ENCODE data around the gene VSTM2B. TPM values are rescaled to one million over a fixed set of nuclear protein-coding genes. Genes with fewer than 3 reads are reported as not detected.
"Not testable (repeated sequence)": the region's sequence is repeated elsewhere in the genome, so short reads cannot be mapped to it uniquely, and the experiment has no call there.

The VSTM2B gene
- total RNA-seq, 1 experiment from 2014 or later = not detected

DNA sequence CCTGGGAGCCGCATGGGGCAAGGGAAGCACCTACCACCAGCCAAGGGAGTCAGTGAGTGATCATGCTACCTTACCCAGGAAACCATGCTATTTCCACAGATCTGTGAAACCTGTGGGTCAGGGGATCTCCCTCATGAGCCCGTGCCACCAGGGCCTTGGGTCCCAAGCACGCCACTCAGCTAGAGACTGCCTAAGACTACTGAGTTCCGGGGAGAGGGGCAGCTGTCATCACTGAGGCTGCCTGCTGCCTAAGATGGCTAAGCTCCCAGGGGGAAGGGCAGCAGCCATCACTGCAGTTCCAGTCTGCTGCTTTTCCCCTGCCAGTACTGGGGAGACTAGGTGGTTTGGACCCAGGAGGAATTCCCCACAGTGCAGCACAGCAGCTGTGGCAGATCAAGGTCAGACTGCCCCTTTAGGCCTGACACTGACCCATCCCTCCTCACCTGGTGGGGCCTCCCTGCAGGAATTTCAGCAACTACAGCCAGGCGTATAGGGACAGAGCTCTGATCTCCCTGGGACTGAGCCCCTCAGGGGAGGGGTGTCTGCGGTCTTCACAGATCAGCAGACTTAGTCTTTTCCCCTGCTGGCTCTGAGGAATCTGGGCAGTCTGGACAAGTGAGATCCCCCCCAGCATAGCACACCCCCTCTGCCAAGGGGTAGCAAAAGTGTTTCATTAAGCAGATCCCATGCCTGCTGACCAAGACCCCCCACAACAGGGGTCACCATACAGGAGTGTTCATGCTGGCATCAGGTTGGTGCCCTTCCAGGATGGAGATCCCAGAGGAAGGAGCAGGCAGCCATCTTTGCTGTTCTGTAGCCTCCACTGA is 26.9 kb downstream of the VSTM2B start:
- 0 out of 2 replicates have a peak, but pooled peaks cover 2% of the 10 kb centered on the region for H3K27me3 ChIP-seq (ENCODE audit: control insufficient read depth, insufficient read depth, low read length)
- H3K4me1 ChIP-seq (ENCODE audit: control insufficient read depth, insufficient read depth, low read length) = no peaks in the 10 kb centered on the region
- no peak overlapping the region for H3K4me3 ChIP-seq (ENCODE audit: low read depth in 2 of 2, low read length in 2 of 2)
- no peak for DNase-seq (ENCODE audit: low read depth, low spot score)
- no peaks in the 10 kb centered on the region for H3K36me3 ChIP-seq (ENCODE audit: control insufficient read depth, insufficient read depth, low read length)
- ATAC-seq = no peak
- TF ChIP-seq TCF7L2 (IDR thresholded peaks at IDR 0.05; ENCODE audit: low read depth, low read length) = no peak
- no peak for TF ChIP-seq POLR2AphosphoS5 (IDR thresholded peaks at IDR 0.05; ENCODE audit: low read depth, low read length)
- TF ChIP-seq SIN3A (IDR thresholded peaks at IDR 0.05; ENCODE audit: borderline replicate concordance, insufficient read depth, low read depth, low read length) = no peak
- no peak for TF ChIP-seq REST (IDR thresholded peaks at IDR 0.05; ENCODE audit: insufficient read depth in 1 of 2, low read depth in 2 of 2, low read length in 1 of 2)
- TF ChIP-seq CTCF (IDR thresholded peaks at IDR 0.05) = no peak
- no TSS peak for BruUV-seq (replicated peaks)
- CTCF ChIA-PET = no interaction called here
- no peak overlapping the region for H3K27ac ChIP-seq (ENCODE audit: low read length)
- intact Hi-C loops (cut with micrococcal nuclease; ENCODE audit: unreplicated experiment) = no loop called here
- POLR2A ChIA-PET = interaction anchor here (0.9 kb wide), 1 partner anchor 103 kb away, joined by 4 read pairs; no protein-coding TSS in a partner anchor
- in situ Hi-C loops (cut with HindIII; ENCODE audit: low pct_unique_long_range_greater_than_20kb, low sequenced_read_pairs) = no loop called here
- H3K9me3 ChIP-seq (ENCODE audit: control insufficient read depth, insufficient read depth, low read depth, low read length) = no peaks in the 10 kb centered on the region

DNA sequence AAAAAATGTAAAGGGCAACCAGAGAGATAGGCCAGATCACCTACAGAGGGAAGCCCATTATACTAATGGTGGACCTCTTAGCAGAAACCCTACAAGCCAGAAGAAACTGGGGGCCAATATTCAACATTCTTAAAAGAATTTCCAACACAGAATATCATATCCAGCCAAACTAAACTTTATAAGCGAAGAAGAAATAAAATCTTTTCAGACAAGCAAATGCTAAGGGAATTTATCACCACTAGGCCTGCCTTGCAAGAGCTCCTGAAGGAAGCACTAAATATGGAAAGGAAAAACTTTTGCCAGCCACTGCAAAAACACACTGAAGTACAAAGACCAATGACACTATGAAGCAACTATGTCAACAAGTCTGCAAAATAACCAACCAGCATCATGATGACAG is 28.4 kb downstream of the VSTM2B start:
- intact Hi-C loops (cut with micrococcal nuclease; ENCODE audit: unreplicated experiment) (no loop called here), in situ Hi-C loops (cut with HindIII; ENCODE audit: low pct_unique_long_range_greater_than_20kb, low sequenced_read_pairs) (no loop called here)
- POLR2A ChIA-PET = no interaction called here
- ATAC-seq (no peak), DNase-seq (ENCODE audit: low read depth, low spot score) (no peak)
- Histone ChIP-seq H3K4me3 (ENCODE audit: low read depth in 2 of 2, low read length in 2 of 2) (no peak overlapping the region), H3K36me3 (ENCODE audit: control insufficient read depth, insufficient read depth, low read length) (no peaks in the 10 kb centered on the region), H3K9me3 (ENCODE audit: control insufficient read depth, insufficient read depth, low read depth, low read length) (no peaks in the 10 kb centered on the region), H3K4me1 (ENCODE audit: control insufficient read depth, insufficient read depth, low read length) (no peaks in the 10 kb centered on the region), H3K27me3 (ENCODE audit: control insufficient read depth, insufficient read depth, low read length) (0 out of 2 replicates have a peak, but pooled peaks cover 2% of the 10 kb centered on the region), H3K27ac (ENCODE audit: low read length) (no peak overlapping the region)
- CTCF ChIA-PET = no interaction called here
- TF ChIP-seq SIN3A (IDR thresholded peaks at IDR 0.05; ENCODE audit: borderline replicate concordance, insufficient read depth, low read depth, low read length) (no peak), POLR2AphosphoS5 (IDR thresholded peaks at IDR 0.05; ENCODE audit: low read depth, low read length) (no peak), TCF7L2 (IDR thresholded peaks at IDR 0.05; ENCODE audit: low read depth, low read length) (no peak), REST (IDR thresholded peaks at IDR 0.05; ENCODE audit: insufficient read depth in 1 of 2, low read depth in 2 of 2, low read length in 1 of 2) (no peak), CTCF (IDR thresholded peaks at IDR 0.05) (no peak)
- BruUV-seq (replicated peaks) = no TSS peak

DNA sequence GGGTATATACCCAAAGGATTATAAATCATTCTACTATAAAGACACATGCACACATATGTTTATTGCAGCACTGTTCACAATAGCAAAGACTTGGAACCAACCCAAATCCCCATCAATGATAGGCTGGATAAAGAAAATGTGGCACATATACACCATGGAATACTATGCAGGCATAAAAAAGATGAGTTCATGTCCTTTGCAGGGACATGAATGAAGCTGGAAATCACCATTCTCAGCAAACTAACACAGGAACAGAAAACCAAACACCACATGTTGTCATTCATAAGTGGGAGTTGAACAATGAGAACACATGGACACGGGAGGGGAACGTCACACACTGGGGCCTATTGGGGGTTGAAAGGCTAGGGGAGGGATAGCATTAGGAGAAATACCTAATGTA is 33.3 kb downstream of the VSTM2B start:
- intact Hi-C loops (cut with micrococcal nuclease; ENCODE audit: unreplicated experiment); H3K9me3 ChIP-seq (ENCODE audit: control insufficient read depth, insufficient read depth, low read depth, low read length); CTCF ChIA-PET; H3K4me3 ChIP-seq (ENCODE audit: low read depth in 2 of 2, low read length in 2 of 2); H3K36me3 ChIP-seq (ENCODE audit: control insufficient read depth, insufficient read depth, low read length); DNase-seq (ENCODE audit: low read depth, low spot score); ATAC-seq; H3K27me3 ChIP-seq (ENCODE audit: control insufficient read depth, insufficient read depth, low read length); BruUV-seq (replicated peaks); in situ Hi-C loops (cut with HindIII; ENCODE audit: low pct_unique_long_range_greater_than_20kb, low sequenced_read_pairs); POLR2A ChIA-PET; H3K4me1 ChIP-seq (ENCODE audit: control insufficient read depth, insufficient read depth, low read length); H3K27ac ChIP-seq (ENCODE audit: low read length): not testable (repeated sequence)
